ENCODE measurements around the gene LTV1.

DNA sequence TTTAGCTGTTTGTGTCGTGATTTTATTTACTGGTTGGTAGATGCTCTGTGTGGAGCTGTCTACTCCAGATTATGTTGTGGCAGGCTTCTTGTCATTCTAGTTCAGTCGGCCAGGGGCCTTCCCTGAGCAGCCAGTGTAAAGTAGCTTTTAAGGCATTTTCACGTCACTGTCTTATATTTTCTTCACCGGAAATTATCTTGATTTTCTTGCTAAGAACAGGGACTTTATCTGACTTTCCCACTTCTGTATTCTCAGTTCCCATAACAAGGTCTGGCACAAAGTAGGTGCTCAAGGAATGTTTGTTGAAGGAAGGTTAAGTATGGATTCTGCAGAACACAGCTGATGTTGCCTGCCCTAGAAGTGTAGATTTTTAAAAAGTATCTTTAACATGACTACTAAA lies 868 bp downstream of the LTV1 start:
- TF ChIP-seq, protein P1, sequence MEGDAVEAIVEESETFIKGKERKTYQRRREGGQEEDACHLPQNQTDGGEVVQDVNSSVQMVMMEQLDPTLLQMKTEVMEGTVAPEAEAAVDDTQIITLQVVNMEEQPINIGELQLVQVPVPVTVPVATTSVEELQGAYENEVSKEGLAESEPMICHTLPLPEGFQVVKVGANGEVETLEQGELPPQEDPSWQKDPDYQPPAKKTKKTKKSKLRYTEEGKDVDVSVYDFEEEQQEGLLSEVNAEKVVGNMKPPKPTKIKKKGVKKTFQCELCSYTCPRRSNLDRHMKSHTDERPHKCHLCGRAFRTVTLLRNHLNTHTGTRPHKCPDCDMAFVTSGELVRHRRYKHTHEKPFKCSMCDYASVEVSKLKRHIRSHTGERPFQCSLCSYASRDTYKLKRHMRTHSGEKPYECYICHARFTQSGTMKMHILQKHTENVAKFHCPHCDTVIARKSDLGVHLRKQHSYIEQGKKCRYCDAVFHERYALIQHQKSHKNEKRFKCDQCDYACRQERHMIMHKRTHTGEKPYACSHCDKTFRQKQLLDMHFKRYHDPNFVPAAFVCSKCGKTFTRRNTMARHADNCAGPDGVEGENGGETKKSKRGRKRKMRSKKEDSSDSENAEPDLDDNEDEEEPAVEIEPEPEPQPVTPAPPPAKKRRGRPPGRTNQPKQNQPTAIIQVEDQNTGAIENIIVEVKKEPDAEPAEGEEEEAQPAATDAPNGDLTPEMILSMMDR (IDR thresholded peaks at IDR 0.05): no peak
- TF ChIP-seq POLR2AphosphoS5 (IDR thresholded peaks at IDR 0.05; ENCODE audit: low read depth, low read length): no peak
